ENCODE results near the gene WFDC1. TPM values are rescaled to one million over a fixed set of nuclear protein-coding genes. Genes with fewer than 3 reads are reported as not detected.

WFDC1 gene
- total and polyA plus RNA-seq, 2 donors (not counting 3 experiments of a cell fraction or from before 2014, with no cell fraction given): not detected

DNA sequence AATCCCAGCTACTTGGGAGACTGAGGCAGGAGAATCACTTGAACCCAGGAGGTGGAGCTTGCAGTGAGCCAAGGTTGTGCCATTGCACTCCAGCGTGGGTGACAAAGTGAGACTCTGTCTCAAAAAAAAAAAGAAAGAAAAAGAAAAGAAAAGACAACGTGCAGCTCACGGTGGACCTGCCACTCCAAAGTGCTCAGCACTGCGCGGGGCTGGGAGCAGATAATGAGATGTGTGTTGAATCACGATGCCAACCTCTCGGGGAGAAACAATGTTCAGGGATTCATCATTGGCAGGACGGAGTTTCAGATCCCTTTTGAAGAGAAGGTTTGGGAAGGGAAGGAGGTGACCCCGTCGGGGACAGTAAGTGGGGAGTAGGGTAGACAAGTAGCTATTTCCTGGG lies 19.2 kb downstream of the WFDC1 start:
- H3K9me1 ChIP-seq (replicated peaks; ENCODE audit: control insufficient read depth, extremely low read depth, insufficient read depth, low read length): no peaks in the 10 kb centered on the region
- dilution Hi-C loops (cut with MboI; ENCODE audit: extremely low pct_ligation_motif_present, low sequenced_read_pairs) (no loop called here), intact Hi-C loops (cut with micrococcal nuclease) (no loop called here)
- H3K9me3 ChIP-seq (replicated peaks; ENCODE audit: control insufficient read depth, insufficient read depth, low read length): no peaks in the 10 kb centered on the region
- H3K27me3 ChIP-seq (ENCODE audit: control insufficient read depth in 2 of 2, insufficient read depth in 2 of 2, low read length in 2 of 2): peaks cover 9 to 16% of the 10 kb centered on the region in 2 experiments
- H3K4me3 ChIP-seq (replicated peaks in 1 of 3; ENCODE audit: insufficient read depth in 1 of 3, low read depth in 1 of 3, low read length in 3 of 3): no peak overlapping the region
- H3K36me3 ChIP-seq (ENCODE audit: control insufficient read depth in 2 of 2, extremely low read depth in 1 of 2, insufficient read depth in 2 of 2, low read length in 2 of 2): no peaks in the 10 kb centered on the region
- H4K20me1 ChIP-seq (replicated peaks; ENCODE audit: control insufficient read depth, extremely low read depth, insufficient read depth, low read length): no peaks in the 10 kb centered on the region
- no peaks in the 10 kb centered on the region for H3K79me2 ChIP-seq (ENCODE audit: control insufficient read depth, insufficient read depth, low read length)
- H3K4me2 ChIP-seq (ENCODE audit: insufficient read depth, low read length): no peak overlapping the region
- H2AFZ ChIP-seq (ENCODE audit: low read depth, low read length): no peak overlapping the region
- FAIRE-seq (no peak), DNase-seq (ENCODE audit: low read depth, low spot score) (no peak)
- no peak overlapping the region for H3K27ac ChIP-seq (ENCODE audit: insufficient read depth, low read depth, low read length)
- H3K9ac ChIP-seq (replicated peaks; ENCODE audit: extremely low read depth, insufficient read depth, low read length): no peak overlapping the region
- TF ChIP-seq POLR2AphosphoS5 (IDR thresholded peaks at IDR 0.05; ENCODE audit: insufficient read depth, low read depth, low read length) (no peak), GATA2 (IDR thresholded peaks at IDR 0.05; ENCODE audit: insufficient read depth, insufficient read length, low read depth, low read length) (no peak), FOS (IDR thresholded peaks at IDR 0.05; ENCODE audit: borderline replicate concordance, insufficient read depth, low read length) (no peak), POLR2A (IDR thresholded peaks at IDR 0.05; ENCODE audit: low read depth, low read length) (no peak)
- POLR2A ChIA-PET: interaction anchor here (0.7 kb wide), 1 partner anchor 849 kb away, joined by 3 read pairs; no protein-coding TSS in a partner anchor
- no TSS peak for BruUV-seq (replicated peaks)
- CTCF ChIA-PET: interaction anchor here (3.3 kb wide), 1 partner anchor 37 kb away, joined by 17 read pairs; no protein-coding TSS in a partner anchor
- H3K4me1 ChIP-seq (ENCODE audit: control insufficient read depth, extremely low read depth, insufficient read depth, low read length): no peaks in the 10 kb centered on the region

DNA sequence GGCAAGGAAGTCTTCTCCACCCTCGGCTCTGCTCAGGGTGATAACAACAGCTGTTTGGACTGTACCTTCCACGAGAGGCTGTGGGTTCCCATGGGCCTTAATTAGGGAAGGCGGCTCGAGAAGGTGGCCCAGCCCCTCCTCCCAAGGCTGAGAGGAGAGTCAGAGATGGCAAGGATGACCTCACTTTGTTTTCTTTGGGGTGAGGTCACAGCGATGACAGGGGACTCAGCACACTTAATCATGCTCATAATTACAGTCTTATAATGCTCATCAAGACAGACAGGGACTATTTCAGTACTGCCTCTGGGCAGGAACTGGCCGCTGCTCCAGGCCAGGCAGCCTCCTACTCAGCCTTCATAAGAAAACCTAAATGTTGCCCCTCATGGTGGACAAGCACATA lies 19.7 kb downstream of the WFDC1 start:
- CTCF ChIA-PET: interaction anchor here (3.3 kb wide), 1 partner anchor 37 kb away, joined by 17 read pairs; no protein-coding TSS in a partner anchor
- no peak overlapping the region for H3K27ac ChIP-seq (ENCODE audit: insufficient read depth, low read depth, low read length)
- FAIRE-seq (no peak), DNase-seq (ENCODE audit: low read depth, low spot score) (no peak)
- POLR2A ChIA-PET: no interaction called here
- dilution Hi-C loops (cut with MboI; ENCODE audit: extremely low pct_ligation_motif_present, low sequenced_read_pairs): no loop called here
- H3K4me1 ChIP-seq (ENCODE audit: control insufficient read depth, extremely low read depth, insufficient read depth, low read length): no peaks in the 10 kb centered on the region
- no peak for TF ChIP-seq FOS (IDR thresholded peaks at IDR 0.05; ENCODE audit: borderline replicate concordance, insufficient read depth, low read length)
- no peak for TF ChIP-seq GATA2 (IDR thresholded peaks at IDR 0.05; ENCODE audit: insufficient read depth, insufficient read length, low read depth, low read length)
- TF ChIP-seq MYC (IDR thresholded peaks at IDR 0.05; ENCODE audit: low read depth, low read length): no peak
- no peak for TF ChIP-seq POLR2AphosphoS5 (IDR thresholded peaks at IDR 0.05; ENCODE audit: insufficient read depth, low read depth, low read length)
- TF ChIP-seq, protein P1, sequence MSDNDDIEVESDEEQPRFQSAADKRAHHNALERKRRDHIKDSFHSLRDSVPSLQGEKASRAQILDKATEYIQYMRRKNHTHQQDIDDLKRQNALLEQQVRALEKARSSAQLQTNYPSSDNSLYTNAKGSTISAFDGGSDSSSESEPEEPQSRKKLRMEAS (IDR thresholded peaks at IDR 0.05; ENCODE audit: insufficient read depth, insufficient read length): no peak
- TF ChIP-seq EZH2 (IDR thresholded peaks at IDR 0.05; ENCODE audit: borderline replicate concordance, low read depth, low read length, severe bottlenecking): no peak
- TF ChIP-seq, protein P2, sequence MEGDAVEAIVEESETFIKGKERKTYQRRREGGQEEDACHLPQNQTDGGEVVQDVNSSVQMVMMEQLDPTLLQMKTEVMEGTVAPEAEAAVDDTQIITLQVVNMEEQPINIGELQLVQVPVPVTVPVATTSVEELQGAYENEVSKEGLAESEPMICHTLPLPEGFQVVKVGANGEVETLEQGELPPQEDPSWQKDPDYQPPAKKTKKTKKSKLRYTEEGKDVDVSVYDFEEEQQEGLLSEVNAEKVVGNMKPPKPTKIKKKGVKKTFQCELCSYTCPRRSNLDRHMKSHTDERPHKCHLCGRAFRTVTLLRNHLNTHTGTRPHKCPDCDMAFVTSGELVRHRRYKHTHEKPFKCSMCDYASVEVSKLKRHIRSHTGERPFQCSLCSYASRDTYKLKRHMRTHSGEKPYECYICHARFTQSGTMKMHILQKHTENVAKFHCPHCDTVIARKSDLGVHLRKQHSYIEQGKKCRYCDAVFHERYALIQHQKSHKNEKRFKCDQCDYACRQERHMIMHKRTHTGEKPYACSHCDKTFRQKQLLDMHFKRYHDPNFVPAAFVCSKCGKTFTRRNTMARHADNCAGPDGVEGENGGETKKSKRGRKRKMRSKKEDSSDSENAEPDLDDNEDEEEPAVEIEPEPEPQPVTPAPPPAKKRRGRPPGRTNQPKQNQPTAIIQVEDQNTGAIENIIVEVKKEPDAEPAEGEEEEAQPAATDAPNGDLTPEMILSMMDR (IDR thresholded peaks at IDR 0.05; ENCODE audit: extremely low read depth in 1 of 2, insufficient read depth in 1 of 2, low read depth in 1 of 2, low read length in 2 of 2): no peak
- TF ChIP-seq POLR2A (IDR thresholded peaks at IDR 0.05; ENCODE audit: low read depth, low read length): no peak
- TF ChIP-seq JUN (IDR thresholded peaks at IDR 0.05; ENCODE audit: borderline replicate concordance, insufficient read depth, insufficient read length, low read depth): no peak
- no peaks in the 10 kb centered on the region for H4K20me1 ChIP-seq (replicated peaks; ENCODE audit: control insufficient read depth, extremely low read depth, insufficient read depth, low read length)
- H3K36me3 ChIP-seq (ENCODE audit: control insufficient read depth in 2 of 2, extremely low read depth in 1 of 2, insufficient read depth in 2 of 2, low read length in 2 of 2): no peaks in the 10 kb centered on the region
- no TSS peak for BruUV-seq (replicated peaks)
- no peaks in the 10 kb centered on the region for H3K9me1 ChIP-seq (replicated peaks; ENCODE audit: control insufficient read depth, extremely low read depth, insufficient read depth, low read length)
- no peak overlapping the region for H2AFZ ChIP-seq (ENCODE audit: low read depth, low read length)
- H3K4me2 ChIP-seq (ENCODE audit: insufficient read depth, low read length): no peak overlapping the region
- peaks cover 9 to 16% of the 10 kb centered on the region in 2 experiments for H3K27me3 ChIP-seq (ENCODE audit: control insufficient read depth in 2 of 2, insufficient read depth in 2 of 2, low read length in 2 of 2)
- no peaks in the 10 kb centered on the region for H3K9me3 ChIP-seq (replicated peaks; ENCODE audit: control insufficient read depth, insufficient read depth, low read length)
- no peak overlapping the region for H3K9ac ChIP-seq (replicated peaks; ENCODE audit: extremely low read depth, insufficient read depth, low read length)
- intact Hi-C loops (cut with micrococcal nuclease): no loop called here
- H3K4me3 ChIP-seq (replicated peaks in 1 of 3; ENCODE audit: insufficient read depth in 1 of 3, low read depth in 1 of 3, low read length in 3 of 3): no peak overlapping the region
- no peaks in the 10 kb centered on the region for H3K79me2 ChIP-seq (ENCODE audit: control insufficient read depth, insufficient read depth, low read length)
